K562 (cell line): ENCODE results near the gene POR. TPM values are rescaled to one million over a fixed set of nuclear protein-coding genes. Genes with fewer than 3 reads are reported as not detected.

ENCODE experiments used
- ATAC-seq: fragments of 200-7000 bp; cut with Tn5 transposase; 3 replicates; pipeline ENCODE4 v1.9.1; 2020; ENCODE audit warnings: moderate library complexity
- BruUV-seq: library from RNA; stranded (reverse); fragments of 400-500 nt; replicated peaks from 2 replicates; lab custom pipeline; 2021; lab: Mats Ljungman, UMichigan
- CTCF ChIA-PET: fragments of 300-600 bp; formaldehyde crosslinking; extraction: SDS; loops from one replicate; lab custom pipeline; 2021; ENCODE audit warnings: low intra/inter-chr PET ratio; lab: Yijun Ruan, JAX
- POLR2A ChIA-PET: fragments of 300-600, 350-650 bp; sonication (Branson Sonifier 250); formaldehyde crosslinking; extraction: SDS; loops from one replicate; lab custom pipeline; 2021; ENCODE audit warnings: antibody characterized with exemption, inconsistent platforms; lab: Yijun Ruan, JAX
- DNase-seq, 4 experiments: peaks; one replicate each; pipeline versions ENCODE4 v3.0.0 to v3.0.0-alpha.2; 2011 to 2018; ENCODE audit warnings: low spot score in 3 of 4, mixed read lengths in 3 of 4; ENCODE audit errors: extremely low read depth in 1 of 4
- FAIRE-seq: peaks from 2 replicates; lab custom pipeline; 2011; peaks lifted over from hg19 to GRCh38; lab: Jason Lieb, UNC
- H2AFZ ChIP-seq: 2 replicates; pipeline ENCODE4 v1.6.0; 2011; ENCODE audit warnings: low read depth, low read length, control low read depth, inconsistent platforms
- H3K27ac ChIP-seq: fragments of 200-600 bp; 3 replicates; pipeline ENCODE4 v1.8.0; 2011; ENCODE audit warnings: low read depth, mild to moderate bottlenecking, control low read depth, inconsistent platforms, low read length, moderate library complexity, mixed read lengths; ENCODE audit errors: extremely low read depth
- H3K27me3 ChIP-seq, 2 experiments: fragments of 300-600 bp in 1 of 2; 2 replicates in 1 of 2; 3 replicates in 1 of 2; pipeline versions ENCODE4 v1.6.0 to v1.8.0; 2011; ENCODE audit warnings: inconsistent platforms in 2 of 2, low read length in 2 of 2, mild to moderate bottlenecking in 1 of 2, mixed read lengths in 1 of 2, moderate library complexity in 1 of 2; ENCODE audit not compliant: control insufficient read depth in 2 of 2, insufficient read depth in 2 of 2
- H3K36me3 ChIP-seq: fragments of 300-600 bp; 3 replicates; pipeline ENCODE4 v1.8.0; 2011; ENCODE audit warnings: mild to moderate bottlenecking, low read length, inconsistent platforms; ENCODE audit not compliant: control insufficient read depth, insufficient read depth
- H3K4me1 ChIP-seq, 2 experiments: fragments of 200-600 bp in 1 of 2; replicated peaks in 1 of 2; 2 replicates in 1 of 2; 3 replicates in 1 of 2; pipeline versions ENCODE4 v1.5.1 to v1.8.0; 2011; ENCODE audit warnings: inconsistent platforms in 2 of 2, low read length in 2 of 2, mild to moderate bottlenecking in 1 of 2, mixed read lengths in 1 of 2, moderate library complexity in 1 of 2; ENCODE audit not compliant: control insufficient read depth in 2 of 2, insufficient read depth in 2 of 2
- H3K4me2 ChIP-seq: 2 replicates; pipeline ENCODE4 v1.6.1; 2011; ENCODE audit warnings: low read length, control low read depth, inconsistent platforms, mixed read lengths; ENCODE audit not compliant: insufficient read depth
- H3K4me3 ChIP-seq: fragments of 200-600 bp; sonication (generic), shearing (Covaris generic); 2 replicates; pipeline ENCODE4 v1.5.1; 2016; ENCODE audit warnings: control low read depth, inconsistent platforms
- H3K79me2 ChIP-seq: fragments of 200-600 bp; 3 replicates; pipeline ENCODE4 v1.8.0; 2011; ENCODE audit warnings: low read length, inconsistent platforms; ENCODE audit not compliant: control insufficient read depth, insufficient read depth
- H3K9ac ChIP-seq, 2 experiments: 2 replicates each; pipeline versions ENCODE4 v1.6.0 to v1.6.1; 2011; ENCODE audit warnings: low read depth in 2 of 2, low read length in 2 of 2, control low read depth in 1 of 2, inconsistent platforms in 1 of 2, mild to moderate bottlenecking in 1 of 2, mixed read lengths in 1 of 2; ENCODE audit not compliant: insufficient read depth in 1 of 2
- H3K9me1 ChIP-seq: one replicate; pipeline ENCODE4 v1.6.0; 2011; ENCODE audit warnings: inconsistent platforms, mild to moderate bottlenecking, low read length, moderate library complexity; ENCODE audit not compliant: control insufficient read depth, insufficient read depth
- H3K9me3 ChIP-seq: replicated peaks from 2 replicates; pipeline ENCODE4 v1.5.1; 2011; ENCODE audit warnings: low read depth, low read length, inconsistent platforms; ENCODE audit not compliant: control insufficient read depth, insufficient read depth
- H4K20me1 ChIP-seq: replicated peaks from 2 replicates; pipeline ENCODE4 v1.6.1; 2011; ENCODE audit warnings: low read length, inconsistent platforms, mixed read lengths; ENCODE audit not compliant: control insufficient read depth, insufficient read depth
- CHCHD3 ChIP-seq: fragments of 250-450 bp; sonication (Bioruptor Pico); IDR thresholded peaks from 2 replicates; pipeline ENCODE4 v2.1.2; 2022; ENCODE audit warnings: mild to moderate bottlenecking
- CREB1 ChIP-seq, 2 experiments: sonication (generic) in 1 of 2; formaldehyde crosslinking in 1 of 2; IDR thresholded peaks; 2 replicates each; pipeline versions ENCODE4 v1.6.1 to v1.8.0; 2012 to 2022; ENCODE audit warnings: inconsistent platforms in 1 of 2, mild to moderate bottlenecking in 1 of 2, missing genetic modification reagents in 1 of 2, moderate library complexity in 1 of 2
- FOXK1 ChIP-seq: sonication (generic); formaldehyde crosslinking; IDR thresholded peaks from 2 replicates; pipeline ENCODE4 v1.8.0; 2022; ENCODE audit warnings: missing genetic modification reagents, mild to moderate bottlenecking, borderline replicate concordance
- POLR2H ChIP-seq: IDR thresholded peaks from 2 replicates; pipeline ENCODE4 v1.6.1; 2016; ENCODE audit warnings: missing genetic modification characterization, low read depth, mild to moderate bottlenecking, control low read depth, missing compliant biosample characterization, moderate library complexity
- SMAD3 ChIP-seq: fragments of 450-650 bp; formaldehyde crosslinking; conservative IDR thresholded peaks from 2 replicates; pipeline ENCODE4 v1.4.0; 2020; ENCODE audit warnings: mild to moderate bottlenecking
- ZNF217 ChIP-seq: sonication (generic); formaldehyde crosslinking; IDR thresholded peaks from 2 replicates; pipeline ENCODE4 v1.8.0; 2022; ENCODE audit warnings: mild to moderate bottlenecking, missing genetic modification reagents
- ZNF263 ChIP-seq: sonication (generic); formaldehyde crosslinking; IDR thresholded peaks from 2 replicates; pipeline ENCODE4 v1.8.0; 2022; ENCODE audit warnings: mild to moderate bottlenecking, missing genetic modification reagents, borderline replicate concordance
- ZNF512 ChIP-seq: IDR thresholded peaks from 2 replicates; pipeline ENCODE4 v1.6.1; 2016; ENCODE audit warnings: missing genetic modification characterization, missing compliant biosample characterization
- ZNF57 ChIP-seq: fragments of 450-650 bp; formaldehyde crosslinking; IDR thresholded peaks from 2 replicates; pipeline ENCODE4 v1.4.0; 2020; ENCODE audit warnings: mild to moderate bottlenecking, moderate library complexity
- WGBS: fragments of 100-300 bp; shearing (Covaris generic); methylation state at CpG from one replicate; pipeline ENCODE4 v1.1.6; 2016; ENCODE audit warnings: low coverage, mixed read lengths; ENCODE audit not compliant: insufficient coverage; ENCODE audit errors: missing lambda C conversion rate; 5-methylcytosine and 5-hydroxymethylcytosine counted together
- in situ Hi-C: fragments of 300-500 bp; cut with MboI; formaldehyde crosslinking; loops from 4 replicates; pipeline ENCODE4 v1.15.0; 2018; ENCODE audit warnings: inconsistent platforms, mixed read lengths
- intact Hi-C: fragments of 100-400 bp; cut with micrococcal nuclease; formaldehyde crosslinking; loops from 2 replicates; pipeline ENCODE4 v1.14.2; 2022
- polyA plus RNA-seq, 8 experiments: library from polyadenylated mRNA; depleted of rRNA in 4 of 8; stranded (reverse) in 5 of 8; unstranded in 3 of 8; fragments of >200 nt; fragmentation: Nextera tagmentation in 2 of 8; fragmentation: Illumina TruSeq in 1 of 8; extraction: Ambion mirVana in 2 of 8; extraction: Trizol in 1 of 8; gene quantifications; 2 replicates each; pipeline versions ENCODE4 v1.2.1 to v1.2.3, GENCODE V29; 2011 to 2014; ENCODE audit warnings: inconsistent platforms in 1 of 8, missing spikeins in 1 of 8
- total RNA-seq, 7 experiments: library from RNA; depleted of rRNA in 6 of 7; stranded (reverse); fragments of >200 nt in 6 of 7; fragmentation: Illumina TruSeq in 2 of 7; extraction: Trizol in 2 of 7; gene quantifications; 2 replicates each; pipeline versions ENCODE4 v1.2.1 to v1.2.3, GENCODE V29; 2011 to 2021; ENCODE audit warnings: low replicate concordance in 1 of 7

Gene POR
- total and polyA plus RNA-seq, 9 of the 15 experiments (the other 6 are each of a cell fraction or from before 2014, with no cell fraction given), result 4.7 to 142 (median 40.8) TPM

GRCh38 chr7:76009672-76010600 lies 95.0 kb downstream of the POR start:
- POLR2A ChIA-PET, result interaction anchor here (0.5 to 1.2 kb wide), 5 partner anchors 12 to 1316 kb away, joined by 3 to 4 read pairs (median 3); partner anchors contain the start of gene TMEM120A
- Histone ChIP-seq H4K20me1 (no peaks in the 10 kb centered on the region), H3K4me3 (no peak overlapping the region), H2AFZ (no peak overlapping the region), H3K4me1 (peaks cover 0 to 3% of the 10 kb centered on the region in 2 experiments; a peak in 1 of 5 replicates), H3K4me2 (no peak overlapping the region), H3K9me1 (peaks cover 8% of the 10 kb centered on the region), H3K36me3 (peaks cover 20% of the 10 kb centered on the region), H3K27ac (no peak overlapping the region), H3K9ac (0 out of 4 replicates have a peak overlapping the region, but pooled peaks of 1 of the 2 experiments have one; percentile 12), H3K9me3 (no peaks in the 10 kb centered on the region), H3K27me3 (no peaks in the 10 kb centered on the region), H3K79me2 (no peaks in the 10 kb centered on the region)
- WGBS, result 72% methylated on average over 11 of the region's 11 CpGs
- ATAC-seq (no peak), FAIRE-seq (no peak), DNase-seq (peak in 1 of 4 experiments; percentile 6)
- CTCF ChIA-PET, result no interaction called here
- TF ChIP-seq FOXK1 (CRISPR knock-in tag) (no peak), ZNF263 (peak; percentile 79; the same call in 1 of the 2 replicates)
- intact Hi-C loops (no loop called here), in situ Hi-C loops (loop anchor here (25.0 kb wide), 1 partner anchor 573 kb away; no protein-coding TSS in a partner anchor)
- BruUV-seq, result no TSS peak

- POLR2A ChIA-PET, result interaction anchor here (0.6 to 1.0 kb wide), 2 partner anchors 103 to 1645 kb away, joined by 3 read pairs; no protein-coding TSS in a partner anchor
- BruUV-seq, result no TSS peak
- ATAC-seq (no peak), FAIRE-seq (no peak), DNase-seq (peak in 1 of 4 experiments; percentile 5)
- no peaks in the 10 kb centered on the region for H3K9me3 ChIP-seq
- H4K20me1 ChIP-seq, result no peaks in the 10 kb centered on the region
- H3K79me2 ChIP-seq, result no peaks in the 10 kb centered on the region
- peaks cover 8% of the 10 kb centered on the region for H3K9me1 ChIP-seq
- no peak overlapping the region for H3K4me2 ChIP-seq
- no peak overlapping the region for H3K4me3 ChIP-seq
- no peak overlapping the region for H2AFZ ChIP-seq
- WGBS, result 55% methylated on average over 8 of the region's 8 CpGs
- peaks cover 0 to 3% of the 10 kb centered on the region in 2 experiments; a peak in 1 of 5 replicates for H3K4me1 ChIP-seq
- peak overlapping the region in 1 of 2 experiments; percentile 50; a peak in 1 of 4 replicates for H3K9ac ChIP-seq
- no peaks in the 10 kb centered on the region for H3K27me3 ChIP-seq
- CTCF ChIA-PET, result no interaction called here
- peaks cover 11% of the 10 kb centered on the region; the same call in 2 of the 3 replicates for H3K36me3 ChIP-seq
- in situ Hi-C loops (loop anchor here (25.0 kb wide), 1 partner anchor 574 kb away; no protein-coding TSS in a partner anchor), intact Hi-C loops (no loop called here)
- no peak overlapping the region for H3K27ac ChIP-seq
- TF ChIP-seq ZNF512 (tag), result no peak
- TF ChIP-seq SMAD3 (CRISPR knock-in tag), result no peak
- TF ChIP-seq ZNF217 (CRISPR knock-in tag), result no peak
- no peak for TF ChIP-seq POLR2H (tag)
- no peak for TF ChIP-seq CHCHD3 (CRISPR knock-in tag)
- TF ChIP-seq CREB1 (IDR thresholded peaks at IDR 0.05), result no peak
- TF ChIP-seq CREB1 (CRISPR knock-in tag; IDR thresholded peaks at IDR 0.05), result no peak
- no peak for TF ChIP-seq ZNF57 (CRISPR knock-in tag)
These were observed 96.5 kb downstream of the POR start for GRCh38 chr7:76011442-76011861.
